ENCODE data around the gene ALG14.

The ALG14 gene

GRCh38 chr1:95089650-95090287 lies 17.0 kb upstream of the ALG14 start:
- H3K4me2 ChIP-seq (ENCODE audit: low read depth, low read length, poor library complexity, severe bottlenecking), result no peak overlapping the region
- no peaks in the 10 kb centered on the region for H3K9me2 ChIP-seq (replicated peaks; ENCODE audit: insufficient read depth, low read length)
- H3K27ac ChIP-seq (ENCODE audit: low read depth, low read length), result no peak overlapping the region
- H3K9me3 ChIP-seq (ENCODE audit: insufficient read depth, low read length), result no peaks in the 10 kb centered on the region
- no peaks in the 10 kb centered on the region for H3K27me3 ChIP-seq (ENCODE audit: low read length)
- no peak for TF ChIP-seq EZH2phosphoT487 (conservative IDR thresholded peaks at IDR 0.05; ENCODE audit: low read length)
- TF ChIP-seq, protein P1, sequence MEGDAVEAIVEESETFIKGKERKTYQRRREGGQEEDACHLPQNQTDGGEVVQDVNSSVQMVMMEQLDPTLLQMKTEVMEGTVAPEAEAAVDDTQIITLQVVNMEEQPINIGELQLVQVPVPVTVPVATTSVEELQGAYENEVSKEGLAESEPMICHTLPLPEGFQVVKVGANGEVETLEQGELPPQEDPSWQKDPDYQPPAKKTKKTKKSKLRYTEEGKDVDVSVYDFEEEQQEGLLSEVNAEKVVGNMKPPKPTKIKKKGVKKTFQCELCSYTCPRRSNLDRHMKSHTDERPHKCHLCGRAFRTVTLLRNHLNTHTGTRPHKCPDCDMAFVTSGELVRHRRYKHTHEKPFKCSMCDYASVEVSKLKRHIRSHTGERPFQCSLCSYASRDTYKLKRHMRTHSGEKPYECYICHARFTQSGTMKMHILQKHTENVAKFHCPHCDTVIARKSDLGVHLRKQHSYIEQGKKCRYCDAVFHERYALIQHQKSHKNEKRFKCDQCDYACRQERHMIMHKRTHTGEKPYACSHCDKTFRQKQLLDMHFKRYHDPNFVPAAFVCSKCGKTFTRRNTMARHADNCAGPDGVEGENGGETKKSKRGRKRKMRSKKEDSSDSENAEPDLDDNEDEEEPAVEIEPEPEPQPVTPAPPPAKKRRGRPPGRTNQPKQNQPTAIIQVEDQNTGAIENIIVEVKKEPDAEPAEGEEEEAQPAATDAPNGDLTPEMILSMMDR (IDR thresholded peaks at IDR 0.05; ENCODE audit: insufficient read depth, low read length, poor library complexity, severe bottlenecking), result no peak
- no peaks in the 10 kb centered on the region for H3K79me2 ChIP-seq (ENCODE audit: insufficient read depth, low read length)
- no peaks in the 10 kb centered on the region for H3K36me3 ChIP-seq (ENCODE audit: low read length)
- no peaks in the 10 kb centered on the region for H3F3A ChIP-seq (ENCODE audit: insufficient read depth)
- no peak overlapping the region for H2AFZ ChIP-seq (ENCODE audit: low read depth, low read length, severe bottlenecking)
- no peak overlapping the region for H3K9ac ChIP-seq (ENCODE audit: low read length)
- H3K4me3 ChIP-seq (ENCODE audit: insufficient read depth, low read length, poor library complexity, severe bottlenecking), result no peak overlapping the region
- no peaks in the 10 kb centered on the region for H4K20me1 ChIP-seq (ENCODE audit: low read depth, low read length)

DNA sequence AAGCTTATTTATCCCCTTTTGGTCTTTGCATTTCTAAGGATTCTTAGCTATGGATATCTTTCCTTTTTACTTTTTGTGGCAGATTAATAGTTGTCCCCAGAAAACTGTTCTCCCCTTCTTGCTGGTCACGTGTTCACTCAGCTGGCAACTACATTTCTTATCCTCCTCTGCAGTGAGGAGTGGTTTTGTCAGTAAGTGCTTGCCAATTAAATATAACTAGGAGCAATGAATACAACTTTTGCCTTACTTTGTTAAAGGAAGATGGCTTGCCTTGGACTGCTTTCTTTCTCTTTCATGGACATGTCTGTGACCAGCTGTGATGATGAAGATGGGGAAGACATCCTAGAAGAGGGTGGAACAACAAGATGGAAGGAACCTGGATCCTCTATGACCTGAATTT lies 15.6 kb upstream of the ALG14 start:
- TF ChIP-seq, protein P1 (IDR thresholded peaks at IDR 0.05; ENCODE audit: insufficient read depth, low read length, poor library complexity, severe bottlenecking), result no peak
- no peak for TF ChIP-seq EZH2phosphoT487 (conservative IDR thresholded peaks at IDR 0.05; ENCODE audit: low read length)
- H3K27ac ChIP-seq (ENCODE audit: low read depth, low read length), result no peak overlapping the region

GRCh38 chr1:95086949-95087533 lies 14.3 kb upstream of the ALG14 start:
- Histone ChIP-seq H2AFZ (ENCODE audit: low read depth, low read length, severe bottlenecking) (no peak overlapping the region), H3F3A (ENCODE audit: insufficient read depth) (no peaks in the 10 kb centered on the region), H3K9me2 (replicated peaks; ENCODE audit: insufficient read depth, low read length) (no peaks in the 10 kb centered on the region), H3K36me3 (ENCODE audit: low read length) (no peaks in the 10 kb centered on the region), H3K27me3 (ENCODE audit: low read length) (no peaks in the 10 kb centered on the region), H3K79me2 (ENCODE audit: insufficient read depth, low read length) (no peaks in the 10 kb centered on the region), H3K27ac (ENCODE audit: low read depth, low read length) (no peak overlapping the region), H3K4me2 (ENCODE audit: low read depth, low read length, poor library complexity, severe bottlenecking) (no peak overlapping the region), H3K9me3 (ENCODE audit: insufficient read depth, low read length) (no peaks in the 10 kb centered on the region), H3K9ac (ENCODE audit: low read length) (no peak overlapping the region), H4K20me1 (ENCODE audit: low read depth, low read length) (no peaks in the 10 kb centered on the region), H3K4me3 (ENCODE audit: insufficient read depth, low read length, poor library complexity, severe bottlenecking) (no peak overlapping the region)
- TF ChIP-seq, protein P1 (IDR thresholded peaks at IDR 0.05; ENCODE audit: insufficient read depth, low read length, poor library complexity, severe bottlenecking), result no peak
- TF ChIP-seq EZH2phosphoT487 (conservative IDR thresholded peaks at IDR 0.05; ENCODE audit: low read length), result no peak

More for the DNA sequence above, 15.6 kb upstream of the ALG14 start:
- no peaks in the 10 kb centered on the region for H3K27me3 ChIP-seq (ENCODE audit: low read length)
- H4K20me1 ChIP-seq (ENCODE audit: low read depth, low read length), result no peaks in the 10 kb centered on the region
- no peaks in the 10 kb centered on the region for H3K9me3 ChIP-seq (ENCODE audit: insufficient read depth, low read length)
- no peak overlapping the region for H2AFZ ChIP-seq (ENCODE audit: low read depth, low read length, severe bottlenecking)
- H3K36me3 ChIP-seq (ENCODE audit: low read length), result no peaks in the 10 kb centered on the region
- no peak overlapping the region for H3K4me2 ChIP-seq (ENCODE audit: low read depth, low read length, poor library complexity, severe bottlenecking)
- H3K79me2 ChIP-seq (ENCODE audit: insufficient read depth, low read length), result no peaks in the 10 kb centered on the region
- no peaks in the 10 kb centered on the region for H3F3A ChIP-seq (ENCODE audit: insufficient read depth)
- H3K9ac ChIP-seq (ENCODE audit: low read length), result no peak overlapping the region
- H3K9me2 ChIP-seq (replicated peaks; ENCODE audit: insufficient read depth, low read length), result no peaks in the 10 kb centered on the region
- H3K4me3 ChIP-seq (ENCODE audit: insufficient read depth, low read length, poor library complexity, severe bottlenecking), result no peak overlapping the region
